GM18520 (cell line): ENCODE data around the gene SELPLG.
"Not testable (repeated sequence)": the region's sequence is repeated elsewhere in the genome, so short reads cannot be mapped to it uniquely, and the experiment has no call there.

Source experiments
- ATAC-seq: cut with Tn5 transposase; IDR thresholded peaks from one replicate; pipeline ENCODE4 v1.9.1; 2021; ENCODE audit not compliant: unreplicated experiment

The SELPLG gene

GRCh38 chr12:108656247-108656646 is 22.6 kb upstream of the SELPLG start:
- ATAC-seq = not testable (repeated sequence)

DNA sequence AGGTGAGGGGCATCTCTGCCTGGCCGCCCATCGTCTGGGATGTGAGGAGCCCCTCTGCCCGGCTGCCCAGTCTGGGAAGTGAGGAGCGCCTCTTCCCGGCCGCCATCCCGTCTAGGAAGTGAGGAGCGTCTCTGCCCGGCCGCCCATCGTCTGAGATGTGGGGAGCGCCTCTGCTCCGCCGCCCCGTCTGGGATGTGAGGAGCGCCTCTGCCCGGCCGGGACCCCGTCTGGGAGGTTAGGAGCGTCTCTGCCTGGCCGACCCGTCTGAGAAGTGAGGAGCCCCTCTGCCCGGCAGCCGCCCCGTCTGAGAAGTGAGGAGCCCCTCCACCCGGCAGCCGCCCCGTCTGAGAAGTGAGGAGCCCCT is 22.1 kb upstream of the SELPLG start:
- ATAC-seq = not testable (repeated sequence)

DNA sequence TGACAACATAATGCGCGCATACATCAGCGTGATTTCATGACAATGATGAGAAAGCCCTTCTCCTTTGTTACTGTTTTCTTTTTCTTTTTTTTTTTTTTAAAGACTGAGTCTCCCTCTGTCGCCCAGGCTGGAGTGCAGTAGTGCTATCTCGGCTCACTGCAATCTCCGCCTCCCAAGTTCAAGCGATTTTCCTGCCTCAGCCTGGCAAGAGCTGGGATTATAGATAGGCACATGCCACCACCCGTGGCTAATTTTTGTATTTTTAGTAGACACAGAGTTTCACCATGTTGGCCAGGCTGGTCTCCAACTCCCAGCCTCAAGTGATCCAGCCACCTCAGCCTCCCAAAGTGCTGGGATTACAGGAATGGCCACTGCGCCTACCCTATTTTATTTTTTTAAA is 20.9 kb upstream of the SELPLG start:
- ATAC-seq = not testable (repeated sequence)

- no peak for ATAC-seq
Observed at GRCh38 chr12:108653922-108654321, 20.2 kb upstream of the SELPLG start.

- ATAC-seq = no peak
Observed at GRCh38 chr12:108653082-108653516, 19.4 kb upstream of the SELPLG start.

- no peak for ATAC-seq
Observed at GRCh38 chr12:108650083-108650482, 16.4 kb upstream of the SELPLG start.

DNA sequence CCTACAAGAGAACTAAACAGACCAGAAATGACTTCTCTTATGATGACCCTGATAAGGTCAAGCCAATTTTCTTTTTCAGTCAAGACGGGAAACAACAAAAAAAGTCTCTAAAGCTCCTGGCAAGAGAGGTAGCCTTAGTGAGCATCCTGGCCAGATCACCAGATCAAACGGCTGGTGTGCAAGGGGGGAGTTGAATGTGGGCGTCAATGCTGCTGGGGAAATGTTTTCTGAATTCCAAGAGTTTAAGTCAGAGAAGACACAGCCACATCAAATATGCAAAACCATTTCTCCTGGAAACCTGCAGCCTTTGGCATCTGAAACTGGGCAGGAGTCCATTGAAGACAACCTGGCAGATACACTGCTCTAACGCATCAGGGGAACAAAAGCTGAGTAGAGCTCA is 16.0 kb upstream of the SELPLG start:
- ATAC-seq = no peak

- no peak for ATAC-seq
Observed at GRCh38 chr12:108649126-108649525, 15.4 kb upstream of the SELPLG start.

GRCh38 chr12:108648371-108648770 is 14.7 kb upstream of the SELPLG start:
- ATAC-seq = no peak

- no peak for ATAC-seq
Observed at GRCh38 chr12:108647585-108648287, 14.0 kb upstream of the SELPLG start.

DNA sequence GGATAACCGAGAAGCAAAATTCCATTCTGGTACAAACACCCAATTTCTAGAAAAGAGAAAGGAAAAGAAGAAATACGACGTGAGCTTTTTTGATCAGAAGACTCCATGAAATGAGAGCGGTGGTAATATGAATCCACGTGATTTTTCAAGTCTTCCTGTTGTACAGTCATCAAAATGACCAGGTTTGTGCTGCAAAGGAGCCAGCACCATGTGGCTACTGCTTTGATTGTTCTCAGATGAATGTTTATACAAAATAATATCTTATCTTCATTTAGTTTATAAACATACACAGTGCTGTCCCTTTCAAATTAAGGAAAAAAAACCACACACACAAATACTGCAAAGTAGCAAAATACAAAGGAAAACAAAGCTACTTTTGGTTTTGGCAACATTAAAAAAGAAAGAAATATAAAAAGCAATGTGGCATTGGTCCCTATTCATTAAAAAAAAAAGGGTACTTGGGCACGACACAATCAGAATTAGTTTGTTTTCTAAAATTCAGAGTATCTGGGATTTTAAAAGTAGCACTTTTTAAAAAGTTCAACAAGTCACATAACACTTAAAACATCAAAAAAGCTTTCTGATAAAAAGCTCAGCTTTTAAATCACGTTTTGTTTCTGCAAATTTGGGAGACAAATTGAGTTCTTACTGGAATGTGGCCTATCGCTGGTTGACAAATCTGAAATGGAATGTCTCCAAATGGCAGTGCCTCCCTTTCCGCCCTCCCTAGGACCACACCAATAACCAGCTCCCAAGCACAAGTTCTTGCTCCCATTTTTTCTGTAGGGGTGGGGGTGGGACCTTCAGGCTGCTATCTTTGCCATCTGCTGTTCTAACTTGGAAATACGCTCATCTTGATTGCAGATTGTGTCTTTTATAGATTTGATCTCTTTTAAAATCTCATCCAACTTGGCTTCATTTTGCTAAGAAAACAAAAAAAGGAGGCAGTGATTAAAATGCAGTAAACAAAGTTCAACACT is 13.2 kb upstream of the SELPLG start:
- ATAC-seq = no peak

DNA sequence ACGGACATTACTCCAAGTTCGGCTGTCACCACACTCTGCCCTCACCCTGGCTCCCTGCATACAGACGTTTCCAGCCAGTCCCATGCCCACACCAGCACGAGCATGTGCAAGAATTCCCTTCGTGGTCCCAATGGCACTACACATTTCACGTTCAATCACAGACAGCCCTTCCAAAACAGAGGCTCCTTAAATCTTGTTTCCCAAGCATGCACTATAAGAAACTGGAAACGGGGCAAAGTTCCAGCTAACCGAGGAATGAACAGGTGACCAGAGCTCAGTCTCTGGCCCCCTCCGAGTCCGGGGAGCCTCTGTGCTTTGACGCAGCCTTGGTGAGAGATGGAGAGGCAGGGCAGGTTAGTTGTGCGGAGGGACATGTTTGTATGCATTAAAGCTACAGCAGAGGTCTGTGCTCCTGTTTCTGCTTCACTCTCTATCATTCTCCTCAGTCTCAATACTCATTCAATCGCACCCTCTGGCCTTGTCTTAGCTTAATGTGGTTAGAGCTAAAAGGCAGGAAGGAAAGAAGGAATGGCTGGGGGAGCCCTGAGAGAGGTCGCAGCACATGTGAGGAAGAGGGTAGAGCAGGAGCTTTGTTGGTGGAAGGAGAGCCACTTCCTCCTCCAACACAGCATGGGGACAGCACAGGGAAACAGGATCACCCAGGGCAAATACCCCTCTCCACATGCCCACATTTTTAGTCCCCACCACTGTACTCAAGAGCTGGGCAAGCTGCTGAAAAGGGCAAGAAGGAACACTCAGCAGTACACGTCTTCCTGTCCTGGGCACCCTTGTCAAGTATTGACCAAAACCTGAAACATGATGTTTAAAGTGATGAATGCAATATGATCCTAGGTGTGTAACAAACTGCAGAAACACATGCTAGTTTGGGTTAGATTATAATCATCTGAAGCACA is 12.2 kb upstream of the SELPLG start:
- no peak for ATAC-seq

DNA sequence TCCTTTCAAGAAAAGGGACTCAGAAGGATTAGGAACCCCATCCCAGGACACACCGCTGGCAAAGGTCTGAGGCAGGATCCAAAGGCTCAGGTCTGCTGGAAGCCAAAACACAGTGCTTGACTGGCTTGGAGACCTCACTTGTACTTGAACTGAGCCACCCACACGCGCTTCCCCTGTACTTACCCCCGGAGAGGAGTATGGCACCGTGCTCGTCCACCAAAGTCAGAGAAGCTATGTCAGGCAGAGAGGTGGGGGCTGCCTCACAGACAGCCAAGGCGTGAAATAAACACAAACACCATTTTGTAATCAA is 11.1 kb upstream of the SELPLG start:
- no peak for ATAC-seq

- ATAC-seq = no peak
Observed at GRCh38 chr12:108643941-108644810, 10.5 kb upstream of the SELPLG start.

DNA sequence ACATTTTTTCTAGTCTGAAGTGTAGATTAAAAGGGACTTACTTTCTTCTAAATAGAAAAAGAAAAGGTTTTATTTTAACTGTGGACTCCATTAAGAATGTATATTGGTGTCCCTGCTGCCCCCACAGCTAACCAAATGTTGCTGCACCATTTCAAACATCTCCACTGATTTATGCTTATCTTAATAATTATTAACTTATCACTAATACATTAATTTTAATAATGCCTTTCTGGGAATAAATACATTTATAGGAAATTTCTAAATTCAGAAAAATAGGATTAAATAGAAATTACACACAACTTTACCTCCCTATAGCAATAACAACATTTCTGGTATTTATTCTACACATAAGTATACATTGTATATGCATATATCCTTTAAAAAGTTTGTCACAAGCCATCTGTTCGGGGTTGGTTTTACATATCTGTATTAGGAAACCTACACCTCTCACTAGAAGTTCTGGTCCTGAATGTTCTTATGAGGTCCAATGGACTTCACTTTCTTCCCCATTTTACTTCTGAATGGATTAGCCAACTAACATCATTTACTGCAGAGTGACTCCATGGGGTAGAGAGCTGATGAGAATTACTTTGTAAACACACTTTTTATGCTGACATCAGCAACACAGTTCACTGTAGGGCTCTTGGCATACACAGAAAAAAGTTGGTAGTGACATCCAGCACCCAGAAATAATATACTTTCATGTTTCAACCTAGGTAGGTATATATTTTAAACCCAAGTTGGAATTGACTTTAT is 9.4 kb upstream of the SELPLG start:
- ATAC-seq = no peak

DNA sequence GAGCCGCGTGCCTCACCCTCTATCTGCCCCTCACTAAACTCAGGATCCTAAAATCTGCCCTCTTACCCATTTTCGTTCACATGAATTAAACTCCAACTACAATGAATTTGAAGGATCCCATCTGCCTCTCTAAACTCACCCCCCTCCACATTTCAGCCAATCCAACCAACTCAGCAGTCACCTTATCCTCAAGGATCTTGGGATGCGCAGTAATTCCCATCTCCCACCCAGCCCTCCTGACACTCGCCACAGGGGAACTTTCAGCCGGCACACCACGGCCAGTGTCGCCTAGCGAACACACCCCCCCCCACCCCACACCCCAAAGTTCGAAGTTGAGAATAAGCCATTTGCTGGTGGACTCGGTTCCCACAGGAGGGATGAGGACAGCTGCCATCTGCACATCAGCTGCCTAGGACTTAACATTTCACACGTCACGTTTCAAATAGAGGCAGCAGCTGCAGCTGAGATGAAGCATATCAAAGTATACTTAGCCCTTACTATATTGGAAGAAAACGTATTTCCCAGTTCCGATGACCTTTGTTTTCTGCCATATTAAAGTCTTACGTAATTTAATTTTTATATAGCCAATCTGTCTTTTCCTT is 8.7 kb upstream of the SELPLG start:
- ATAC-seq = no peak

GRCh38 chr12:108641446-108642268 is 8.0 kb upstream of the SELPLG start:
- no peak for ATAC-seq

- ATAC-seq = no peak
Observed at GRCh38 chr12:108640802-108641445, 7.2 kb upstream of the SELPLG start.
